Stomach (tissue), 9 donors: Measurements from ENCODE around the gene SMOC2. TPM values are rescaled to one million over a fixed set of nuclear protein-coding genes. Genes with fewer than 3 reads are reported as not detected.

ENCODE experiments used
- DNase-seq, 2 donors: peaks; one replicate each; pipeline versions ENCODE4 v3.0.0 to v3.0.0-alpha.2; 2013 to 2019
- H3K27ac ChIP-seq, 5 donors: fragments of 200-600 bp in 4 of 5; sonication (generic) in 4 of 5; one replicate each; pipeline ENCODE4 v1.5.1; 2013 to 2019; ENCODE audit warnings: mild to moderate bottlenecking in 1 of 5, moderate library complexity in 1 of 5
- H3K27me3 ChIP-seq, 3 donors: fragments of 200-600 bp; sonication (generic); one replicate each; pipeline ENCODE4 v1.5.1; 2017 to 2019; ENCODE audit warnings: mixed run types in 1 of 3
- H3K36me3 ChIP-seq, 4 donors: fragments of 200-600 bp; sonication (generic); 1 replicate in 3 of 4; 2 replicates in 1 of 4; pipeline ENCODE4 v1.5.1; 2016 to 2019
- H3K4me1 ChIP-seq, 4 donors: fragments of 200-600 bp; sonication (generic); one replicate each; pipeline ENCODE4 v1.5.1; 2016 to 2019
- H3K4me3 ChIP-seq, 4 donors: fragments of 200-600 bp; sonication (generic) in 3 of 4; one replicate each; pipeline ENCODE4 v1.5.1; 2016 to 2019; ENCODE audit warnings: mild to moderate bottlenecking in 1 of 4
- H3K9me3 ChIP-seq, 4 donors: fragments of 200-600 bp; sonication (generic); one replicate each; pipeline ENCODE4 v1.5.1; 2016 to 2019
- EP300 ChIP-seq: sonication (generic); formaldehyde crosslinking; IDR thresholded peaks from one replicate; pipeline ENCODE4 v1.6.1; 2017; ENCODE audit warnings: antibody characterized with exemption
- POLR2A ChIP-seq, 4 donors: fragments of 450-650 bp; IDR thresholded peaks; one replicate each; pipeline ENCODE4 v1.6.1; 2016; ENCODE audit warnings: antibody characterized with exemption in 4 of 4, control low read depth in 2 of 4, mild to moderate bottlenecking in 1 of 4, moderate library complexity in 1 of 4
- POLR2AphosphoS5 ChIP-seq, 3 donors: sonication (generic); formaldehyde crosslinking; IDR thresholded peaks; one replicate each; pipeline ENCODE4 v1.6.1; 2016; ENCODE audit warnings: antibody characterized with exemption in 3 of 3
- WGBS, 5 donors: extraction: QIAGEN DNeasy Blood & Tissue Kit in 3 of 5; methylation state at CpG; one replicate each; pipeline versions ENCODE4 v1.1.5 to v1.1.7; 2013 to 2018; 5-methylcytosine and 5-hydroxymethylcytosine counted together
- intact Hi-C: fragments of 100-400 bp; cut with DNase I; formaldehyde crosslinking; loops from one replicate; pipeline ENCODE4 v1.15.1; 2023; ENCODE audit warnings: low total_unique reads
- polyA plus RNA-seq, 3 donors: library from polyadenylated mRNA; stranded (reverse); fragments of 200-250 nt; gene quantifications; one replicate each; pipeline ENCODE4 v1.2.3, GENCODE V29; 2013
- total RNA-seq, 5 donors: library from RNA; depleted of rRNA; stranded (reverse); fragments of >200 nt; gene quantifications; one replicate each; pipeline versions ENCODE4 v1.1.0 to v1.2.3, GENCODE V29; 2014 to 2016
- TF ChIP-seq, protein P1 (sequence below), 7 experiments: fragments of 450-650 bp in 4 of 7; fragments of 200-600 bp in 3 of 7; sonication (generic) in 3 of 7; IDR thresholded peaks; one replicate each; pipeline ENCODE4 v1.5.1; 2016 to 2019; ENCODE audit warnings: antibody characterized with exemption in 7 of 7, control low read depth in 2 of 7, mild to moderate bottlenecking in 1 of 7
- donor health status: healthy with polysubstance abuse.
- donor health status: Bipolar disorder and iron deficiency.
- donor health status: healthy.

The SMOC2 gene
- total and polyA plus RNA-seq, 8 donors, result 7.9 to 520 (median 76.9) TPM

DNA sequence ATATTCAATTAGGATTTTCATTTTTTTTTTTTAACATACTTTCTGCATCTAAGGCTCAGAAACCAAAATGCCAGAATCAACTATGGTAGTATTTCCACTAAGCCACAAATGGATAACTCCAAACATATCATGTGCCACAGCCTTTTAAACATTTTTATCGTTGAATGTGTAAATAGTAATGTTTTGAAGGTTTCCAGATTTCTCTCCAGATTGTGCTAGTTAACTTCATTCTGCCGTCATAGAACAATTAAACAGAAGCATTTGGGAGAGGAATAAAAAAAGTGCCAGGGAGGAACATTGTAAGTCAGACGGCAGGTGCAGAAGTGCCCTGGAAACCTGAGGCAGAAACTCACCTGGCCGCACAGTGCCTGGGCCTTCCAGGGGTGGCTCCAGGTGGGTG lies 23.6 kb downstream of the SMOC2 start:
- TF ChIP-seq EP300, result no peak
- TF ChIP-seq, protein P1, sequence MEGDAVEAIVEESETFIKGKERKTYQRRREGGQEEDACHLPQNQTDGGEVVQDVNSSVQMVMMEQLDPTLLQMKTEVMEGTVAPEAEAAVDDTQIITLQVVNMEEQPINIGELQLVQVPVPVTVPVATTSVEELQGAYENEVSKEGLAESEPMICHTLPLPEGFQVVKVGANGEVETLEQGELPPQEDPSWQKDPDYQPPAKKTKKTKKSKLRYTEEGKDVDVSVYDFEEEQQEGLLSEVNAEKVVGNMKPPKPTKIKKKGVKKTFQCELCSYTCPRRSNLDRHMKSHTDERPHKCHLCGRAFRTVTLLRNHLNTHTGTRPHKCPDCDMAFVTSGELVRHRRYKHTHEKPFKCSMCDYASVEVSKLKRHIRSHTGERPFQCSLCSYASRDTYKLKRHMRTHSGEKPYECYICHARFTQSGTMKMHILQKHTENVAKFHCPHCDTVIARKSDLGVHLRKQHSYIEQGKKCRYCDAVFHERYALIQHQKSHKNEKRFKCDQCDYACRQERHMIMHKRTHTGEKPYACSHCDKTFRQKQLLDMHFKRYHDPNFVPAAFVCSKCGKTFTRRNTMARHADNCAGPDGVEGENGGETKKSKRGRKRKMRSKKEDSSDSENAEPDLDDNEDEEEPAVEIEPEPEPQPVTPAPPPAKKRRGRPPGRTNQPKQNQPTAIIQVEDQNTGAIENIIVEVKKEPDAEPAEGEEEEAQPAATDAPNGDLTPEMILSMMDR (IDR thresholded peaks at IDR 0.05), result no peak
- TF ChIP-seq POLR2A (IDR thresholded peaks at IDR 0.05), result no peak
- TF ChIP-seq POLR2AphosphoS5 (IDR thresholded peaks at IDR 0.05), result no peak
- no peak for DNase-seq
- Histone ChIP-seq H3K27ac (peak overlapping the region in 2 of 5 donors; percentile 37 to 41), H3K4me3 (no peak overlapping the region), H3K36me3 (no peaks in the 10 kb centered on the region), H3K9me3 (no peaks in the 10 kb centered on the region), H3K4me1 (peaks cover 0 to 39% (median 6%) of the 10 kb centered on the region in 4 donors), H3K27me3 (no peaks in the 10 kb centered on the region)
- intact Hi-C loops, result no loop called here
- 63 to 79% (median 74%) methylated on average over 4 of the region's 4 CpGs for WGBS, 5 donors

DNA sequence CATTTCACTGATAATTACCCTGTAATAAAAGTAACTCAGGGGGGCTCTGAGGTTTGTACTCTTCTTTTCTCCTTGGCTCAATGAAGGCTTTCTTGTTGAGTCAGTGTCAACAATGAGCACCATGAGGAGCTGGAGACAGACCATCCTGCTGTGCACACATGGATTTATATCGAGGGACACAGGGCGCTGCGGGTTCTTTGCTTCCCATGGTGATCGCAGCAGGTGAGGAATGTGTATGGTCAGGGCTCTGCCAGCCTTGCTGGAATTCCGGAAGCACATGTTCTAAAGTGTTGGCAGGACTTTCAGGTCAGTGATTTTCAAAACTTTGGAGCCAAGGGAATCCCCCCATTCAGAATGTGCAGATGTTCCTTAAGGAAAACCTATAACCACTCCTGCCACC lies 27.1 kb downstream of the SMOC2 start:
- H3K27me3 ChIP-seq, result no peaks in the 10 kb centered on the region
- H3K4me1 ChIP-seq, result peaks cover 0 to 38% (median 8%) of the 10 kb centered on the region in 4 donors
- H3K27ac ChIP-seq, result peak overlapping the region in 1 of 5 donors; percentile 69
- H3K4me3 ChIP-seq, result no peak overlapping the region
- H3K36me3 ChIP-seq, result no peaks in the 10 kb centered on the region
- intact Hi-C loops, result no loop called here
- peaks cover 0 to 11% (median 0%) of the 10 kb centered on the region in 4 donors for H3K9me3 ChIP-seq
- WGBS, 5 donors, result 46 to 82% (median 76%) methylated on average over 5 of the region's 5 CpGs
- DNase-seq, result no peak
- no peak for TF ChIP-seq POLR2A (IDR thresholded peaks at IDR 0.05)
- no peak for TF ChIP-seq EP300
- TF ChIP-seq, protein P1 (IDR thresholded peaks at IDR 0.05), result no peak
- TF ChIP-seq POLR2AphosphoS5 (IDR thresholded peaks at IDR 0.05), result no peak

- Histone ChIP-seq H3K27ac (peak overlapping the region in 1 of 5 donors; percentile 69), H3K4me3 (no peak overlapping the region), H3K36me3 (no peaks in the 10 kb centered on the region), H3K4me1 (peaks cover 0 to 35% (median 8%) of the 10 kb centered on the region in 4 donors), H3K27me3 (no peaks in the 10 kb centered on the region), H3K9me3 (peaks cover 0 to 11% (median 0%) of the 10 kb centered on the region in 4 donors)
- DNase-seq, result peak in 1 of 2 donors; percentile 77
- TF ChIP-seq, protein P1 (IDR thresholded peaks at IDR 0.05), result no peak
- peak; percentile 13 to 75 (median 52) for TF ChIP-seq POLR2AphosphoS5 (IDR thresholded peaks at IDR 0.05)
- WGBS, 5 donors, result 62 to 75% (median 72%) methylated on average over 14 of the region's 14 CpGs
- intact Hi-C loops, result no loop called here
Measured at GRCh38 chr6:168469521-168469920, 28.5 kb downstream of the SMOC2 start.

DNA sequence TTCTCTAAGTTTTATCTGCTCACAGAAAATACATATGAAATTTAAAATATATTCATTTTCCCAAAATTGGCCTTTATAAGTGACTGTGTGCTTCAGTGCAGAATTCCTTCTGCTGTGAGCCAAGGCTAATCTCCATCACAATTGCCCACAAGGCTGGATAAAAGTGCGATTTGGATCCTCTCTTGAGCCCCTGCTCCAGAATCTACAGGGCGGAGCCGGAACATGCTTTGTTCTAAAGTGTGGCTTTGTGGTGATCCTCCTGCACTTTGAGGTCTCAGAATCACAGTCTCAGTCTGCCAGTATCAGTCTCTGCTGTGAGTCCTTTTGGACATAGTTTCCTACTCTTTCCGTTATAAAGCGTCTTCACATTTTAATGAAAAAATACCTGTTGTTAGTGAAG lies 28.9 kb downstream of the SMOC2 start:
- H3K4me3 ChIP-seq, result no peak overlapping the region
- H3K27me3 ChIP-seq, result no peaks in the 10 kb centered on the region
- peaks cover 0 to 11% (median 0%) of the 10 kb centered on the region in 4 donors for H3K9me3 ChIP-seq
- intact Hi-C loops, result no loop called here
- DNase-seq, result no peak
- H3K27ac ChIP-seq, result peak overlapping the region in 1 of 5 donors; percentile 69
- H3K4me1 ChIP-seq, result peaks cover 0 to 30% (median 6%) of the 10 kb centered on the region in 4 donors
- no peaks in the 10 kb centered on the region for H3K36me3 ChIP-seq
- WGBS, 5 donors, result 81 to 90% (median 85%) methylated on average over 5 of the region's 5 CpGs
- TF ChIP-seq POLR2AphosphoS5 (IDR thresholded peaks at IDR 0.05) (no peak), POLR2A (IDR thresholded peaks at IDR 0.05) (no peak), EP300 (no peak)
- TF ChIP-seq, protein P1 (IDR thresholded peaks at IDR 0.05), result no peak
